OCI-LY3 (cell line): ENCODE measurements around the gene NEIL1.

Source experiments
- H2AFZ ChIP-seq: fragments of 200-600, 300-600 bp; shearing (Covaris generic); 2 replicates; pipeline ENCODE4 v1.6.0; 2014; ENCODE audit warnings: antibody characterized with exemption, low read depth, low read length
- H3K27ac ChIP-seq: fragments of 200-600, 300-600 bp; sonication (generic); 2 replicates; pipeline ENCODE4 v1.5.1; 2014; ENCODE audit warnings: mild to moderate bottlenecking, low read length, moderate library complexity, mixed read lengths
- H3K27me3 ChIP-seq: fragments of 200-600, 300-600 bp; sonication (generic); 2 replicates; pipeline ENCODE4 v1.6.1; 2014; ENCODE audit warnings: low read depth, low read length, mixed read lengths
- H3K36me3 ChIP-seq: fragments of 200-600, 300-600 bp; sonication (generic); replicated peaks from 2 replicates; pipeline ENCODE3; 2014; ENCODE audit warnings: low read depth, low read length, mixed read lengths
- H3K4me1 ChIP-seq: fragments of 300-600, 200-600 bp; sonication (generic); 2 replicates; pipeline ENCODE4 v1.6.1; 2014; ENCODE audit warnings: low read length, mixed read lengths
- H3K4me2 ChIP-seq: fragments of 200-600, 300-600 bp; sonication (generic); 2 replicates; pipeline ENCODE4 v1.6.1; 2014; ENCODE audit warnings: low read length, mixed read lengths
- H3K4me3 ChIP-seq: fragments of 300-600, 200-600 bp; sonication (generic); 2 replicates; pipeline ENCODE4 v1.5.1; 2014; ENCODE audit warnings: antibody characterized with exemption, mild to moderate bottlenecking, low read length, moderate library complexity
- H3K79me2 ChIP-seq: fragments of 300-600, 200-600 bp; shearing (Covaris generic); 2 replicates; pipeline ENCODE4 v1.6.1; 2014; ENCODE audit warnings: mild to moderate bottlenecking, low read length, mixed read lengths
- H3K9ac ChIP-seq: fragments of 300-600, 200-600 bp; shearing (Covaris generic); 2 replicates; pipeline ENCODE4 v1.6.0; 2014; ENCODE audit warnings: mild to moderate bottlenecking, low read length, moderate library complexity
- H3K9me3 ChIP-seq: fragments of 200-600, 300-600 bp; shearing (Covaris generic); 2 replicates; pipeline ENCODE4 v1.6.1; 2014; ENCODE audit warnings: low read length, mixed read lengths; ENCODE audit not compliant: insufficient read depth
- H4K20me1 ChIP-seq: fragments of 200-600, 300-600 bp; sonication (generic); 2 replicates; pipeline ENCODE4 v1.6.1; 2016; ENCODE audit warnings: low read length, mixed read lengths; ENCODE audit not compliant: insufficient read depth
- EZH2phosphoT487 ChIP-seq: fragments of 200-600 bp; shearing (Covaris generic); IDR thresholded peaks from 2 replicates; pipeline ENCODE4 v1.6.1; 2018; ENCODE audit warnings: antibody characterized with exemption, mixed run types, low read depth
- TF ChIP-seq, protein P1 (sequence below): fragments of 200-600, 300-600 bp; sonication (generic); IDR thresholded peaks from 2 replicates; pipeline ENCODE4 v1.5.1; 2014; ENCODE audit warnings: antibody characterized with exemption, low read length, low read depth

NEIL1 gene

GRCh38 chr15:75360391-75360790 lies 13.6 kb downstream of the NEIL1 start:
- Histone ChIP-seq H3K79me2 (no peaks in the 10 kb centered on the region), H3K4me2 (no peak overlapping the region), H3K4me3 (no peak overlapping the region), H3K9ac (no peak overlapping the region), H3K4me1 (no peaks in the 10 kb centered on the region), H2AFZ (no peak overlapping the region), H3K27ac (no peak overlapping the region), H4K20me1 (no peaks in the 10 kb centered on the region), H3K36me3 (peaks cover 16% of the 10 kb centered on the region), H3K27me3 (no peaks in the 10 kb centered on the region), H3K9me3 (no peaks in the 10 kb centered on the region)
- no peak for TF ChIP-seq EZH2phosphoT487
- TF ChIP-seq, protein P1, sequence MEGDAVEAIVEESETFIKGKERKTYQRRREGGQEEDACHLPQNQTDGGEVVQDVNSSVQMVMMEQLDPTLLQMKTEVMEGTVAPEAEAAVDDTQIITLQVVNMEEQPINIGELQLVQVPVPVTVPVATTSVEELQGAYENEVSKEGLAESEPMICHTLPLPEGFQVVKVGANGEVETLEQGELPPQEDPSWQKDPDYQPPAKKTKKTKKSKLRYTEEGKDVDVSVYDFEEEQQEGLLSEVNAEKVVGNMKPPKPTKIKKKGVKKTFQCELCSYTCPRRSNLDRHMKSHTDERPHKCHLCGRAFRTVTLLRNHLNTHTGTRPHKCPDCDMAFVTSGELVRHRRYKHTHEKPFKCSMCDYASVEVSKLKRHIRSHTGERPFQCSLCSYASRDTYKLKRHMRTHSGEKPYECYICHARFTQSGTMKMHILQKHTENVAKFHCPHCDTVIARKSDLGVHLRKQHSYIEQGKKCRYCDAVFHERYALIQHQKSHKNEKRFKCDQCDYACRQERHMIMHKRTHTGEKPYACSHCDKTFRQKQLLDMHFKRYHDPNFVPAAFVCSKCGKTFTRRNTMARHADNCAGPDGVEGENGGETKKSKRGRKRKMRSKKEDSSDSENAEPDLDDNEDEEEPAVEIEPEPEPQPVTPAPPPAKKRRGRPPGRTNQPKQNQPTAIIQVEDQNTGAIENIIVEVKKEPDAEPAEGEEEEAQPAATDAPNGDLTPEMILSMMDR, result no peak

DNA sequence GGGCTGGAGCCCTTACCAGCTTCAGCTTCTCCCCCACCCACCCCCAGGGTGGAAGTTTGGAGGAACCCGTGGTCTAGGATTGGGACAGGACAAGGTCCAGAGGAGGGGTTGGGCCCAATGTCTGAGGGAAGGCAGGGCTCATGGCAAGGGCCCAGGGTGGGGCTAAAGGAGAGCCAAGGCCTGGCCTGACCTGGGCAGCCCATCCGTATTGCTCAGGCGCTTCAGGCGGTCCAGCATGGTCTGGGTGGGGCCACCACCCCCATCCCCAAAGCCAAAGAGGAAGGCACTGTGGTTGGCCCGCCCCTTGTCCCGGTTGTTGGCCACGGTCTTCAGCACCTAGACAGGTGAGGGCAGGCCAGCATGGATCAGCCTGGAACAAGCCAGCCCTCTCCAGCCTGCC lies 14.0 kb downstream of the NEIL1 start:
- TF ChIP-seq, protein P1, result no peak
- no peak for TF ChIP-seq EZH2phosphoT487
- H3K4me1 ChIP-seq, result no peaks in the 10 kb centered on the region
- no peaks in the 10 kb centered on the region for H3K9me3 ChIP-seq
- no peaks in the 10 kb centered on the region for H4K20me1 ChIP-seq
- H3K27ac ChIP-seq, result no peak overlapping the region
- no peak overlapping the region for H3K4me2 ChIP-seq
- peaks cover 16% of the 10 kb centered on the region for H3K36me3 ChIP-seq
- no peak overlapping the region for H2AFZ ChIP-seq
- no peaks in the 10 kb centered on the region for H3K79me2 ChIP-seq
- no peaks in the 10 kb centered on the region for H3K27me3 ChIP-seq
- H3K4me3 ChIP-seq, result no peak overlapping the region
- H3K9ac ChIP-seq, result no peak overlapping the region

- Histone ChIP-seq H3K36me3 (peaks cover 13% of the 10 kb centered on the region), H3K4me2 (no peak overlapping the region)
- TF ChIP-seq EZH2phosphoT487, result no peak
- TF ChIP-seq, protein P1, result no peak
These were observed 14.6 kb downstream of the NEIL1 start for GRCh38 chr15:75361361-75361988.

DNA sequence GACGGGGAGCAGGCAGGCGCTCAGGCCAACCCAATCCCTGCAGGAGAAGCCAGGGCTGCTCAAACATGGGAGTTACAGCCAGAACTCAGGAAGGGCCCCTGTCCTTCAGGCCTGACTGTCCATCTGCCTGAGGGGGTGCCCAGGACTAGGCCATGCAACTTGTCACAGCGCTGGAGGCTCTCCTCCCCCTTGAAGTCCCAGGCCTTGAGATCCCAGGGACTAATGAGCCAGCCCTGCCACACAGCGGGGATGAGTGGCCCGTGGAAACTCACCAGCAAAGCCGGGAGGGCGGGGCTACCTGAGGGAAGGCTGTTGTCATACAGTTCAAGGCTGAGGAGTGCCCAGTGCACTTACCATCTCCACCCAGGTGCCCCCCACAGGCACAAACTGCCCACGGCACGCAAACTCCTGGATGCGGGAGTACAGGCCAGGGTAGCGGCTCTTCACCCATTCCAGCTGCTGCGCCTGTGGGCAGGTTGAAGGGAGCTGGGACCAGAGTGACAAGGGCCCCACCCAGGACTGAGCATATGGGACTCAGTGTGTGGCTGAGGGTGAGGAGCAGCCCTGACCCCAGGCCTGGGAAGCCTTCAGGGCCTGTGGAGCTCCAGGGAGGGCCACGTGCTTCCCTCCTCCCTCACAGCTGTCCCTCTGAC lies 15.3 kb downstream of the NEIL1 start:
- Histone ChIP-seq H3K27me3 (no peaks in the 10 kb centered on the region), H3K4me3 (no peak overlapping the region), H3K79me2 (no peaks in the 10 kb centered on the region), H3K27ac (no peak overlapping the region), H2AFZ (no peak overlapping the region), H4K20me1 (no peaks in the 10 kb centered on the region), H3K4me1 (0 out of 2 replicates have a peak, but pooled peaks cover under 1% of the 10 kb centered on the region), H3K4me2 (no peak overlapping the region), H3K9me3 (no peaks in the 10 kb centered on the region), H3K36me3 (peaks cover 14% of the 10 kb centered on the region), H3K9ac (no peak overlapping the region)
- TF ChIP-seq EZH2phosphoT487, result no peak
- TF ChIP-seq, protein P1, result no peak

More at GRCh38 chr15:75361361-75361988, 14.6 kb downstream of the NEIL1 start:
- Histone ChIP-seq H3K27me3 (no peaks in the 10 kb centered on the region), H3K27ac (no peak overlapping the region), H3K4me1 (no peaks in the 10 kb centered on the region), H4K20me1 (no peaks in the 10 kb centered on the region), H3K9ac (no peak overlapping the region), H3K9me3 (no peaks in the 10 kb centered on the region), H2AFZ (no peak overlapping the region), H3K79me2 (no peaks in the 10 kb centered on the region), H3K4me3 (no peak overlapping the region)
